PC-3 (cell line): Measurements from ENCODE around the gene LRRC8E. TPM values are rescaled to one million over a fixed set of nuclear protein-coding genes. Genes with fewer than 3 reads are reported as not detected.

ENCODE experiments used
- ATAC-seq: fragments of 200-7000 bp; cut with Tn5 transposase; 2 replicates; pipeline ENCODE4 v1.9.1; 2020; ENCODE audit warnings: mild to moderate bottlenecking, moderate library complexity
- BruUV-seq: library from RNA; stranded (reverse); fragments of 400-500 nt; replicated peaks from 2 replicates; lab custom pipeline; 2021; lab: Mats Ljungman, UMichigan
- CTCF ChIA-PET: fragments of 300-600 bp; sonication (Branson Sonifier 250); formaldehyde crosslinking; loops from one replicate; lab custom pipeline; 2022; ENCODE audit warnings: antibody characterized with exemption; lab: Charles Lee
- POLR2A ChIA-PET: fragments of 300-600 bp; sonication (Branson Sonifier 250); formaldehyde crosslinking; loops from one replicate; lab custom pipeline; 2022; ENCODE audit warnings: antibody characterized with exemption; ENCODE audit not compliant: unreplicated experiment; lab: Charles Lee
- DNase-seq: peaks from one replicate; pipeline ENCODE4 v3.0.0-alpha.2; 2015
- H2AFZ ChIP-seq: fragments of 300-600 bp; sonication (generic); 2 replicates; pipeline ENCODE4 v1.6.0; 2016; ENCODE audit warnings: antibody characterized with exemption, low read length
- H3F3A ChIP-seq: fragments of 300-600 bp; sonication (generic); one replicate; pipeline ENCODE4 v1.6.0; 2017; ENCODE audit warnings: antibody characterized with exemption, low read length, control low read depth, mild to moderate bottlenecking; ENCODE audit not compliant: unreplicated experiment
- H3K27ac ChIP-seq: fragments of 300-600 bp; sonication (generic); 2 replicates; pipeline ENCODE4 v1.5.1; 2016; ENCODE audit warnings: mild to moderate bottlenecking, low read length
- H3K27me3 ChIP-seq: fragments of 300-600 bp; sonication (generic); 2 replicates; pipeline ENCODE4 v1.6.1; 2016; ENCODE audit warnings: low read length, mixed read lengths
- H3K36me3 ChIP-seq: fragments of 300-600 bp; sonication (generic); 2 replicates; pipeline ENCODE4 v1.6.1; 2016; ENCODE audit warnings: low read depth, mixed run types, low read length, mixed read lengths
- H3K4me1 ChIP-seq: fragments of 300-600 bp; sonication (generic); 2 replicates; pipeline ENCODE4 v1.5.1; 2016; ENCODE audit warnings: low read length; ENCODE audit not compliant: insufficient read depth
- H3K4me2 ChIP-seq: fragments of 300-600 bp; sonication (generic); 2 replicates; pipeline ENCODE4 v1.6.0; 2016; ENCODE audit warnings: low read length
- H3K4me3 ChIP-seq: fragments of 300-600 bp; sonication (generic); 2 replicates; pipeline ENCODE4 v1.5.1; 2016; ENCODE audit warnings: mild to moderate bottlenecking, low read length, mixed read lengths
- H3K79me2 ChIP-seq: fragments of 300-600 bp; sonication (generic); 2 replicates; pipeline ENCODE4 v1.6.1; 2017; ENCODE audit warnings: low read length, mixed read lengths
- H3K9ac ChIP-seq: fragments of 300-600 bp; sonication (generic); 2 replicates; pipeline ENCODE4 v1.6.0; 2016; ENCODE audit warnings: mild to moderate bottlenecking, low read length
- H3K9me2 ChIP-seq: fragments of 300-600 bp; sonication (generic); replicated peaks from 2 replicates; pipeline ENCODE4 v1.6.1; 2016; ENCODE audit warnings: mixed run types, low read length, mixed read lengths
- H3K9me3 ChIP-seq: fragments of 300-600 bp; sonication (generic); 2 replicates; pipeline ENCODE4 v1.6.1; 2016; ENCODE audit warnings: low read length, mixed read lengths
- H4K20me1 ChIP-seq: fragments of 300-600 bp; sonication (generic); 2 replicates; pipeline ENCODE4 v1.6.1; 2016; ENCODE audit warnings: low read length, mixed read lengths
- CTCF ChIP-seq: fragments of 300-600 bp; sonication (generic); conservative IDR thresholded peaks from 2 replicates; pipeline ENCODE4 v1.5.1; 2017; ENCODE audit warnings: antibody characterized with exemption, low read depth, mild to moderate bottlenecking, low read length
- EZH2 ChIP-seq: fragments of 300-600 bp; sonication (generic); IDR thresholded peaks from one replicate; pipeline ENCODE4 v1.6.1; 2017; ENCODE audit warnings: antibody characterized with exemption, mild to moderate bottlenecking, low read length; ENCODE audit not compliant: unreplicated experiment
- EZH2phosphoT487 ChIP-seq: fragments of 300-600 bp; sonication (generic); IDR thresholded peaks from 2 replicates; pipeline ENCODE4 v1.6.1; 2018; ENCODE audit warnings: mild to moderate bottlenecking, antibody characterized with exemption, low read length, borderline replicate concordance
- intact Hi-C: fragments of 100-400 bp; cut with micrococcal nuclease; formaldehyde crosslinking; loops from 2 replicates; pipeline ENCODE4 v1.9.0; 2023
- total RNA-seq: library from RNA; depleted of rRNA; stranded (reverse); fragments of >200 nt; gene quantifications from 2 replicates; pipeline ENCODE4 v1.2.3, GENCODE V29; 2014

The LRRC8E gene
- total RNA-seq, 1 experiment from 2014 or later = 30.8 TPM

- ChIA-PET POLR2A (no interaction called here), CTCF (interaction anchor here (0.6 to 1.0 kb wide), 2 partner anchors 16 to 66 kb away, joined by 3 to 4 read pairs; partner anchors contain the start of gene SNAPC2)
- no TSS peak for BruUV-seq
- intact Hi-C loops = loop anchor here (1.0 to 5.0 kb wide), 2 partner anchors 50 to 74 kb away; partner anchors contain the start of genes CTXN1 and MAP2K7
- Histone ChIP-seq H4K20me1 (no peaks in the 10 kb centered on the region), H3K36me3 (no peaks in the 10 kb centered on the region), H3K79me2 (no peaks in the 10 kb centered on the region), H3K9me2 (no peaks in the 10 kb centered on the region), H3K4me2 (peak overlapping the region; percentile 69), H3K9ac (no peak overlapping the region), H2AFZ (0 out of 2 replicates have a peak overlapping the region, but pooled peaks have one; percentile 41), H3K4me3 (no peak overlapping the region), H3K4me1 (peaks cover 4% of the 10 kb centered on the region), H3K27ac (no peak overlapping the region), H3K9me3 (no peaks in the 10 kb centered on the region), H3F3A (no peaks in the 10 kb centered on the region), H3K27me3 (no peaks in the 10 kb centered on the region)
- DNase-seq (no peak), ATAC-seq (no peak)
- no peak for TF ChIP-seq EZH2
- no peak for TF ChIP-seq EZH2phosphoT487
- no peak for TF ChIP-seq CTCF
These were observed 34.6 kb upstream of the LRRC8E start for GRCh38 chr19:7853770-7854128.

DNA sequence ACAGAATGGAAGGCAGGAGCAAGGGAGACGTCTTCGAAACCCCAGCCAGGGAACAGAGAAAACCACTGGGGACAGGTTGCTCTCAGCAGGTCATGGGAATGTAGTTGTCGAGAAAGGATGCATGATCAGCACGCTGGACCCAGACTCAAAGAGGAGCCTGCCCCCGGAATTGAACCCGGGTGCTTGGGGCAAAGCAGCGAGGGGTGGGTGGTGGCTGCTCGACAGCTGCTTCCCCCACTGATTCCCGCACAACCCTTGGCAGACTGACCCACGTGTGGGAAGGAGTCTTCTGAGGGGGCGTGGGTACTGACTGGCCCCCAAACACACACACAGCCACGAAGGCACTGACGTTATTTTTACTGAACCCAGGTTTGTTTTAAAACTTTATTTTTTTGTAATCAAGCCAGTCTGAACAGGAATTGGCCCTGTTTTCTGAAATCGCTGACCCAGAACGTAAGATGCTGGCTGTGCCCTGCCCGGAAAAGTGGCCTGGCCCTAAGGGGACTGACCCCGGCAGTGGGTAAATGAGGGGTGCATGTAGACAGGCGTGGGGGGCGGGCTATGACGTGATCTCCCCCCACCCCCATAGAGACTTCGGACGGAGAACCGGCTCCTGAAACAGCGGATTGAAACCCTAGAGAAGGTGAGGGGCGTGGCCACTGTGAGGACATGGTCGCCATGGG is 32.7 kb upstream of the LRRC8E start:
- Histone ChIP-seq H3K9me2 (no peaks in the 10 kb centered on the region), H3K4me3 (no peak overlapping the region), H3K27ac (no peak overlapping the region), H2AFZ (no peak overlapping the region), H3K4me2 (no peak overlapping the region), H4K20me1 (no peaks in the 10 kb centered on the region), H3K79me2 (no peaks in the 10 kb centered on the region), H3K9ac (no peak overlapping the region), H3K36me3 (no peaks in the 10 kb centered on the region), H3K27me3 (no peaks in the 10 kb centered on the region), H3F3A (no peaks in the 10 kb centered on the region), H3K4me1 (peaks cover 4% of the 10 kb centered on the region), H3K9me3 (no peaks in the 10 kb centered on the region)
- intact Hi-C loops = no loop called here
- ATAC-seq = no peak
- TF ChIP-seq EZH2 = no peak
- TF ChIP-seq EZH2phosphoT487 = no peak
- no peak for TF ChIP-seq CTCF
- CTCF ChIA-PET = no interaction called here
- no TSS peak for BruUV-seq
- POLR2A ChIA-PET = no interaction called here
- DNase-seq = no peak

GRCh38 chr19:7856109-7856591 is 32.2 kb upstream of the LRRC8E start:
- TF ChIP-seq EZH2 (no peak), EZH2phosphoT487 (no peak), CTCF (no peak)
- DNase-seq (no peak), ATAC-seq (no peak)
- H3K4me1 ChIP-seq = peaks cover 4% of the 10 kb centered on the region
- H3K9ac ChIP-seq = no peak overlapping the region
- H2AFZ ChIP-seq = no peak overlapping the region
- H3K9me2 ChIP-seq = no peaks in the 10 kb centered on the region
- no peaks in the 10 kb centered on the region for H3K79me2 ChIP-seq
- CTCF ChIA-PET = no interaction called here
- H3K4me2 ChIP-seq = no peak overlapping the region
- no peak overlapping the region for H3K27ac ChIP-seq
- BruUV-seq = no TSS peak
- H3K9me3 ChIP-seq = no peaks in the 10 kb centered on the region
- POLR2A ChIA-PET = no interaction called here
- no peaks in the 10 kb centered on the region for H3F3A ChIP-seq
- intact Hi-C loops = no loop called here
- H3K36me3 ChIP-seq = no peaks in the 10 kb centered on the region
- H3K4me3 ChIP-seq = no peak overlapping the region
- no peaks in the 10 kb centered on the region for H3K27me3 ChIP-seq
- no peaks in the 10 kb centered on the region for H4K20me1 ChIP-seq
